Inflammatory macrophage (primary cell): Measurements from ENCODE around the gene SS18L1.

Experiments
- DNase-seq, 2 donors: peaks; one replicate each; pipeline ENCODE4 v3.0.0-alpha.2; 2020 to 2022

The SS18L1 gene

GRCh38 chr20:62227977-62228958 lies 84.7 kb downstream of the SS18L1 start:
- DNase-seq: no peak

DNA sequence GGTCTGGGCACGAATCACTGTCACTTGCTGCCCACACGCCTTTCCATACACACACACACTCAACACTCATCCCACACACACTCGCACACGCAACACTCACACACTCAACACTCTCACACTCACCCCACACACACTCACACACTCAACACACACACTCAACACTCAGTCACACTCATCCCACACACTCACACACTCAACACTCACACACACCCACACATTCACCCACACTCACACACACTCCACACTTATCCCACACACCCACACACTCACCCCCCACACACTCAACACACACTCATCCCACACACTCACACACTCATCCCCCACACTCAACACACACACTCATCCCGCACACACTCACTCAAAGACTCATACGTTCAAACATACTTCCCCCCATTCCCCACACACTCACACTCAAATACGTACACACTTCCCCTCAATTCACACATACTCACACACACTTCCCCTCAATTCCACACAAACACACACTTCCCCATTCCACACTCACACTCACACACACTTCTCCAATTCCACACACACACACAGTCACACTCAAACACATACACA lies 85.5 kb downstream of the SS18L1 start:
- no peak for DNase-seq

DNA sequence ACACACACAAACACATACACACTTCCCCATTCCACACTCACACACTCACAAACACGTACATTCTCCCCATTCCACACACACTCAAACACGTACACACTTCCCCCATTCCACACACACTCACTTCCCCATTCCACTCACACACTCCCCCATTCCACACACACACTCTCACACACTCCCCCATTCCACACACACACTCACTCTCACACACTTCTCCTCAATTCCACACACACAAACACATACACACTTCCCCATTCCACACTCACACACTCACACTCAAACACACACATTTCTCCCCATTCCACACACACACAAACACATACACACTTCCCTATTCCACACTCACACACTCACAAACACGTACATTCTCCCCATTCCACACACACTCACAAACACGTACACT lies 86.1 kb downstream of the SS18L1 start:
- no peak for DNase-seq

DNA sequence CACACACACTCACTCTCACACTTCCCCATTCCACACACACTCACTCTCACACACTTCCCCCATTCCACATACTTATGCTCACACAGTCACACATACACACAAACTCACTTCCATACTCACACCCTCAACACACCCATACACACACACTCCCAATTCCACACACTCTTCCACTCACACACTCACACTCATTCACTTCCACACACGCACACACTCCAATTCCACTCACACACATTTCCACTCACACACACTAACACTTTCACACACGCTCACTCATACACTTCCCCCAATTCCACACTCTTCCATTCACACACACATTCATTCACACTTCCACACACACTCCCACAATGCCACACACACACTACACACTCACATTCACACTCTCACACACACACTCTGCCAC lies 86.7 kb downstream of the SS18L1 start:
- no peak for DNase-seq

GRCh38 chr20:62230696-62231095 lies 87.1 kb downstream of the SS18L1 start:
- DNase-seq: no peak

DNA sequence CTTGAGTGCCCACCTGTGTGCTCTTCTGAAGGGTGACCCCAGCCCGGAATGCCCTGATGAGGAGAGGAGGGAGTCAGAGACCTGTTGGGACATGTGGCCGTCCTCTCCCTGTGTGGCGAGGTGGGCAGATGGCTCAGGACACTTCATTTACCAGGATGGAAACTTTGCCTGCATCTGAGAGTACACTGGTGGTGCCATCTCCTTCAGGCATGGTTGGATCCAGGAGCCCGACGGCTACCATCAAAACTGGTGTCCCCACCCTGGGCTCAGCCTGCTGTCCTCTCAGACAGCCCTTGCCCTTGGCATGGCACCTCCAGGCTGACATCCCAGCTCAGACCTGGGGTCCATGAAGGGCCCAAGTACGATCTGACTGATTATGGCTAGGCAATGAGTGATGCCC lies 87.7 kb downstream of the SS18L1 start:
- DNase-seq: no peak
